Activated CD4-positive, alpha-beta T cell treated with anti-CD3 and anti-CD28 coated beads, Interleukin-2, amount 50 U/mL, for 4 hours (primary cell): ENCODE measurements around the gene RALA.
"Not testable (repeated sequence)": the region's sequence is repeated elsewhere in the genome, so short reads cannot be mapped to it uniquely, and the experiment has no call there.

ENCODE experiments used
- DNase-seq, 2 experiments: peaks; one replicate each; pipeline ENCODE4 v3.0.0-alpha.2; 2020

RALA gene

DNA sequence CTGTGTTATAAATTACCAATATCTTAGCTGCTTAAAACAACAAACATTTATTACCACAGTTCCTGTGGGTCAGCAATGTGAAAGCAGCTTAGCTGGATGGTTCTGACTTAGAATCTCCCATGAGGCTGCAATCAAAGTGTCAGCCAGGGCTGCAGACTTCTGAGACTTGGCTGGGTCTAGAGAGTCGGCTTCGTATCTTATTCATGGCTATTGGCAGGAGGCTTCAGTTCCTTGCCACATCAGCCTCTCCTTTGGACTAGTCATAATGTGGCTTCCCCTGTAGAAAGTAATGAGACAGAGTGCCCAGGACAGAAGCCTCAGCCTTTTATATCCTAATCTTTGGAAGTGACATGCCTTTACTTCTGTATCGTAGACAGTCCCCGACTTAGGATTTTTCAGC, 27.3 kb downstream of the RALA start:
- DNase-seq: no peak

GRCh38 chr7:39651265-39651664, 27.9 kb downstream of the RALA start:
- no peak for DNase-seq

DNA sequence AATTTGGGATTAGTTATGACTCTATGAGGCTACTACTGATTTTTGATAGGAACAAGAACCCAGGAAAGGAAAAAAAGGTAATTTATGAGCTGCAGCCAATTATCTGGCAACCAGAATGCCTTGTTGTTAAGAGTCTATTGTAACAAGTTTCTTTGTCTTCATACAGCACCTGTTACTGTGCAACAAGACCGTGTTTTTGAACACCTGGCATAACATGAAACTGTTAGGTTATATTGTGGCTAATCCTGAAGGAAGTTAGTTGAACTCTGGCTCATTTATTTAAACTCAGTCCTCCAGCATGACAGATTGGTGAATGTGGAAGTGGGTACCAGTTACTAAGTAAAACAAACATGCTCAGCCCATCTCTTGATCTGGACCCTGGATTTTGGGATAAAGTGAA, 33.0 kb downstream of the RALA start:
- DNase-seq: no peak

DNA sequence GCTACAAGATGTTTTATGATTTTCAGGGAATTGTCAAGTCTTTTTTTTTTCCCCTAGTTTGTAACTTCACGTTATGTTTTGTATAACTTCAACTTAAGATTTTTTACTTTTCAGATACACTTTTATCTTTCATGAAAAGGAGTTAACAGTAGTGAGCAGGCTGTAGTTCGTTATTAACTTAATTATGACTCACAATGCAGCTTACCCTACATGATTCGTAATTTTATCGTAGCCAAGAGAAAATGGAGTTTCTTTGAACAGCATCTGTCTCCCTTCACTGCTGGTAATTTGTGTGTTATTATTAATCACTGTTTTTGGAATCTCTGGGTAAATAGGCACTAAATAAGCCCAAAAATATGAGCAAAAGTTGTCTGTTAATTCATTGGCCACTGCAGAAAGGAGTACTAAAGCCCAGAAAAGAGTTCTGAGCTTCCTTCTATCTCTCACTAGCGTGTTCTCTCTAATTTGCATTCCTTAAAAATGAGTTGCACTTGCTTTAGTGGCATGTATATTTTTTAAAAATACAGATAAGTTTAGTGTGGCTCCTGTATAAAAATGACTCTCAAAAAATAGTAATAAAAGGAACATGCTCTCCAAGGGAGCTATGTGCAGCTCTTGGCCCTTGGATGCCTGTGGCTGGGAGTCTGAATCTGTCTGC, 36.1 kb downstream of the RALA start:
- no peak for DNase-seq

DNA sequence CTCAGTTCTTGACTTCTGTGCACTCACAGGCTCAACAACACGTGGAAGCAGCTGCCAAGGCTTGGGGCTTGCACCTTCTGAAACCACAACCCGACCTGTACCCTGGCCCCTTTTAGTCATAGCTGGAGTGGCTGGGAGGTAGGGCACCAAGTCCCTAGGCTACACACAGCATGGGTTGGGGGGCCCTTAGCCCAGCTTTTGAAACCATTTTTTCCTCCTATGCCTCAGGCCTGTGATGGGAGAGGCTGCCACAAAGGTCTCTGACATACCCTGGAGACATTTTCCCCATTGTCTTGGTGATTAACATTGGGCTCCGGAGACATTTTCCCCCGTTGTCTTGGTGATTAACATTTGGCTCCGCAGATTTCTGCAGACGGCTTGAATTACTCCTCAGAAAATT, 38.6 kb downstream of the RALA start:
- DNase-seq: no peak

DNA sequence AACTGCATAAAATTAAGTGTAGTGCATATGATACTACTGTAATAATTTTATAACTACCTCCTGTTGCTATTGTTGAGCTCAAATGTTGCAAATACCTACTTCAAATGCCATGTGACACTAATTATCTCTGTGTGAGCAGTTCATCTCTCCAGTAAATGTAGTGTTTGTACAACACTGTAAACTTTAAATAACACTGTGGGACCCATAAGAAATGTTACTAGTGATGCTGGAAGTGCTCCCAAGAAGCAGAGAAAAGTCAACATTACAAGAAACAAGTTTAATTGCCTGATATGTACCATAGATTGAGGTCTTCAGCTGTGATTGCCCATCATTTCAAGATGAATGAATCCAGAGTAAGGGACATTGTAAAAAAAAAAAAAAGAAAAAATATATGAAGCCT, 39.9 kb downstream of the RALA start:
- DNase-seq: no peak

GRCh38 chr7:39664057-39664456, 40.7 kb downstream of the RALA start:
- DNase-seq: no peak

DNA sequence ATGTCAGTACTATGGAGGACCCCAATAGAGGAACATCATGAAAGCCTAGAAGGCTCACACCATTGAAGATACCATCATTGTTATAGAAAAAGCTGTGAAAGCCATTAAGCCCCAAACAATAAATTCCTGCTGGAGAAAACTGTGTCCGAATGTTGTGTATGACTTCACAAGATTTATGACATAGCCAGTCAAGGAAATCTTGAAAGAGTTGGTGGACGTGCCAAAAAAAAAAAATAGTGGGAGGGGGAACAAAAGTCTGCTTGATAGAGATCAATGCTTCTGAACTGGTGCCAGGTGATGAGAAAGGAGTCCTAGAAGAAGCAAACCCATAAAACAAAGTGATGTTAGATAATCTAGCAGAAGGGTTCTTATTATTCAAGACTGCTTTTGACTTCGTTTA, 41.2 kb downstream of the RALA start:
- no peak for DNase-seq

DNA sequence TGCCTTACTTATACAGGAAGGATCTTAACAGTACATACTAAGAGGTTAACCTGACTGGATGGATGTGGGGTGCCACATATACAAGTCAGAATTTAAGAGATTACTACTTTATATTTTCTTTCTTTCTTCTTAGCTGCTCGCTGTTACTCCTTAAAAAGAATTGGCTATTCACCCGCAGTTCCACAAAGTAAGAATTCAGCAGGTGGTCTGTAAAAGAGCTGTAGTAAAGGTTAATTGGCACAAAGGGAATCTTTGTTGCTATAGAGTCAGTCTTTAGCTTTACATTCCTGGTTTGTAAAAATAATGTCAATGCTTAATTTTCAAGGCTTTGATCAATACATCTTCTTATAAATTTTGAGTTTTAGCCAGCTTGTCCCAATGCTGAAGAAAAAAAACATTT, 43.2 kb downstream of the RALA start:
- DNase-seq: no peak

GRCh38 chr7:39667341-39667923, 44.1 kb downstream of the RALA start:
- DNase-seq: no peak

DNA sequence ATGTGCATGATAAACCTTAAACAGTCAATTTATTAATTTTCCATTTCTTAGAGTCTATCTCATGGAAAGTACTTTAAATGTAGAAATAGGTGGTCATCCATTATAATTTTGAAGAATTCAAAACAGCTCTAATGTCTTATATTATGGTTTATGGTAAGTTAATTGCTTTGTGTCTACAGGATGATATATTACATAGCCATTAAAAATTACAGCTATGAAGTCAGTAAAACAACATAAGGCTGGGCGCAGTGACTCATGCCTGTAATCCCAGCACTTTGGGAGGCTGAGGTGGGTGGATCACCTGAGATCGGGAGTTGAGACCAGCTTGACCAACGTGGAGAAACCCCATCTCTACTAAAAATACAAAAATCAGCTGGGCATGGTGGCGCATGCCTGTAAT, 44.9 kb downstream of the RALA start:
- DNase-seq: not testable (repeated sequence)

GRCh38 chr7:39670052-39670451, 46.7 kb downstream of the RALA start:
- no peak for DNase-seq

GRCh38 chr7:39670934-39671333, 47.6 kb downstream of the RALA start:
- DNase-seq: no peak

DNA sequence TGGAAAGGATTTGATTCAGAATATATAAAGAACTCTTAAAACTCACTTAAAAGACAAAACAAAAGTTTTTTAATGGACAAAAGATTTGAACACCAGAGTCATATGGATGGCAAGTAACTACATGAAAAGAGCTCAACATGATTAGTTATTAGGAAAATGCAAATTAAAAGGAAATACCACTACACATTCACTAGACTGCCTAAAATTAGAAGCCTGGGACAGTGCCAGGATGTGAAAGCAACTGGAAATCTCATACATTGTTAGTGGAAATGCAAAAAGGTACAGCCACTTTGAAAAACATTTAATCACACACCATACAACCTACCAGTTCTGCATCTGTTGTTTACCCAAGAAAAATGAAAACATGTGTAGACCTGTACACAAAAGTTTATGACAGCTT, 48.8 kb downstream of the RALA start:
- DNase-seq: no peak

DNA sequence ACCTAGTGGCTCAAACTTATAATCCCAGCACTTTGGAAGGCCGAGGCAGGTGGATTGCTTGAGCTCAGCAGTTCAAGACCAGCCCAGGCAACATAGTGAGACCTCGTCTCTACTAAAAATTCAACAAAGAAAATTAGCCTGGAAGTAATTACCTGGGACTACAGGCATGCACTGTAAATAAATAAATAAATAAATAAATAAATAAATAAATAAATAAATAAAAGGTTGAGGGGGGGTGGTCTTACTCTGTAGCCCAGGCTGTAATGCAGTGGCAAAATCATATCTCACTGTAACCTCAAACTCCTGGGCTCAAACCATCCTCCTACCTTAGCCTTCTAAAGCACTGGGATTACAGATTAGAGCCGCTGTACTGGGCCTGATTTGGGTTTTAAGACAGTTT, 50.5 kb downstream of the RALA start:
- no peak for DNase-seq

- DNase-seq: no peak
Observed at GRCh38 chr7:39674406-39674805, 51.0 kb downstream of the RALA start.

GRCh38 chr7:39676346-39676745, 53.0 kb downstream of the RALA start:
- no peak for DNase-seq

GRCh38 chr7:39678930-39679709, 55.7 kb downstream of the RALA start:
- no peak for DNase-seq

GRCh38 chr7:39679874-39680273, 56.5 kb downstream of the RALA start:
- DNase-seq: not testable (repeated sequence)

DNA sequence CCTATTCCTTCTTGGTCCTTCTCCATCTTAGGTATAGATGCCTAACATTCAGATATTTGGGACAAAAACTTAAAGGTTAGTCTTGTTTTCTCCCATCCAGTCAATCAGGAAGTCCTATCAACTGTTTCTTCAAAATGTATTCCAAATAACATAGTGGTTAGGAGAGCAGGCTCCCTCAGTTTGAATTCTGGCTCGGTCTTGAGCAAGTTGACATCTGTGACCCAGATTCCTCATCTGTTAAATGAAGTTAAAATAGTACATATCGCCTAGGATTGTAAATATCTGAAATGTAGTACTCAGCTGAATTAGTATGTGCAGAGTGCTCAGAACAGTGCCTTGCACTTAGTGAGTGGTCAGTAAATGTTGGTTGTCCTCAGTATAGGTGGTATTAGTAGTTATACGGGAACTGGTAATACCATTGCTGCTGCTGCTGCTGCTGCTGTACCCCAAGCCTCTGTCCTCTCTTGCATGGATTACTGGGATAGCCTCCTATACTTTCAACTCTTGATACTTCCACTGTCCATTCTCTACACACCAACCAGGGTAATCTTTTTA, 58.6 kb downstream of the RALA start:
- DNase-seq: no peak

GRCh38 chr7:39683216-39683845, 60.0 kb downstream of the RALA start:
- no peak for DNase-seq

DNA sequence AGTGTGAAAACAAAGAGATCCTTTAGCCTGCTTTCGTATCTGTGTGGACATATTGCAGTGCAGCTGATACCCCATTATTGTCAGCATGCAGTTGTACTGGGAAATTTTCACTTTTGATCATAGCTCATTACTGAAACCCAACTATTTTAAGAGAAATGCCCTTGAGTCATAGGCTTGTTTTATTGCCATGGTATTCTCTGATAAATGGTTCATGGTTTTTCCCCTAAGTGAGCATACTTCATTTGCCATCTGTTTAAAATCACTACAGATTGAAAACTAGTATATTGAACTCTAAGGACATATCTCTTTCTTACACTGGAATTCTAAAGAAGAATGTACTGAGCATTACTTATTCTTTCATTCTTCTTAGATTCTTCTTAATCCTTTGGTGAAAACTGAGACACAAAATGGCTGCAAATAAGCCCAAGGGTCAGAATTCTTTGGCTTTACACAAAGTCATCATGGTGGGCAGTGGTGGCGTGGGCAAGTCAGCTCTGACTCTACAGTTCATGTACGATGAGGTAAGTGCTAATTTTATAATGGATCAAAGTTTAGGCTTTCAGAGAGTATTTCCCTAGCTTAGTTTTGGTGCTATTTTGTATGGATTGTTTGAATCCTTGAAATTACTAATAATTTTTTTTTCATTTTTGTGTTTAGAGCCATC, 63.0 kb downstream of the RALA start:
- DNase-seq: no peak
